PC-3 (cell line): ENCODE measurements around the gene ADI1.

Experiments
- EZH2 ChIP-seq: fragments of 300-600 bp; sonication (generic); IDR thresholded peaks from one replicate; pipeline ENCODE4 v1.6.1; 2017; ENCODE audit warnings: antibody characterized with exemption, mild to moderate bottlenecking, low read length; ENCODE audit not compliant: unreplicated experiment
- EZH2phosphoT487 ChIP-seq: fragments of 300-600 bp; sonication (generic); IDR thresholded peaks from 2 replicates; pipeline ENCODE4 v1.6.1; 2018; ENCODE audit warnings: mild to moderate bottlenecking, antibody characterized with exemption, low read length, borderline replicate concordance
- TF ChIP-seq, protein P1 (sequence below): fragments of 300-600 bp; sonication (generic); conservative IDR thresholded peaks from 2 replicates; pipeline ENCODE4 v1.5.1; 2017; ENCODE audit warnings: antibody characterized with exemption, low read depth, mild to moderate bottlenecking, low read length

DNA sequence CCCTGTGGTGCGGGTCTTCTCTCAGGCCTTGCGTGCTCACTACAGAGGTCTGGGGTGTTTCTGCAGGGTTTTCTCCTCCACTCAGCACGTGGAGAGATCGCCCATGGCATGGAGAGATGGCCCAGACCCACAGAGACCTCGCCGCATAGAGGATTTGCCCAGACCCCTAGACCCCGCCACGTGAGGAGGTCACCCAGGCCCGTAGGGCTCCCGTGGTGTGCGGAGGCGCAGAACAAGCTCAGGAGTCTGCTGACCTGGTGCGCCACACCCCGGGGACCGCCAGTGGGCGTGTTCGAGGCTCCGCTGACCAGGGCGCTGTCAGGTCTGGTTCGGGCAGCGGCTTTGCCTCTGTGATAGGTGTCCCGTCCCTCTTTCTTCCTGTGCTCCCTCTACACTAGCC, 64.5 kb downstream of the ADI1 start:
- TF ChIP-seq, protein P1, sequence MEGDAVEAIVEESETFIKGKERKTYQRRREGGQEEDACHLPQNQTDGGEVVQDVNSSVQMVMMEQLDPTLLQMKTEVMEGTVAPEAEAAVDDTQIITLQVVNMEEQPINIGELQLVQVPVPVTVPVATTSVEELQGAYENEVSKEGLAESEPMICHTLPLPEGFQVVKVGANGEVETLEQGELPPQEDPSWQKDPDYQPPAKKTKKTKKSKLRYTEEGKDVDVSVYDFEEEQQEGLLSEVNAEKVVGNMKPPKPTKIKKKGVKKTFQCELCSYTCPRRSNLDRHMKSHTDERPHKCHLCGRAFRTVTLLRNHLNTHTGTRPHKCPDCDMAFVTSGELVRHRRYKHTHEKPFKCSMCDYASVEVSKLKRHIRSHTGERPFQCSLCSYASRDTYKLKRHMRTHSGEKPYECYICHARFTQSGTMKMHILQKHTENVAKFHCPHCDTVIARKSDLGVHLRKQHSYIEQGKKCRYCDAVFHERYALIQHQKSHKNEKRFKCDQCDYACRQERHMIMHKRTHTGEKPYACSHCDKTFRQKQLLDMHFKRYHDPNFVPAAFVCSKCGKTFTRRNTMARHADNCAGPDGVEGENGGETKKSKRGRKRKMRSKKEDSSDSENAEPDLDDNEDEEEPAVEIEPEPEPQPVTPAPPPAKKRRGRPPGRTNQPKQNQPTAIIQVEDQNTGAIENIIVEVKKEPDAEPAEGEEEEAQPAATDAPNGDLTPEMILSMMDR, result no peak
- TF ChIP-seq EZH2, result no peak
- TF ChIP-seq EZH2phosphoT487, result no peak
